HG03457 (cell line): ENCODE measurements around the gene SPOCK1.

Experiments used
- ATAC-seq: cut with Tn5 transposase; IDR thresholded peaks from one replicate; pipeline ENCODE4 v1.9.1; 2021; ENCODE audit warnings: moderate number of reproducible peaks; ENCODE audit not compliant: unreplicated experiment

The SPOCK1 gene

GRCh38 chr5:137496919-137497318, 2.2 kb downstream of the SPOCK1 start:
- ATAC-seq, result no peak

- ATAC-seq, result no peak
Measured at GRCh38 chr5:137492331-137492730, 6.8 kb downstream of the SPOCK1 start.

GRCh38 chr5:137491121-137491520, 8.0 kb downstream of the SPOCK1 start:
- ATAC-seq, result no peak

DNA sequence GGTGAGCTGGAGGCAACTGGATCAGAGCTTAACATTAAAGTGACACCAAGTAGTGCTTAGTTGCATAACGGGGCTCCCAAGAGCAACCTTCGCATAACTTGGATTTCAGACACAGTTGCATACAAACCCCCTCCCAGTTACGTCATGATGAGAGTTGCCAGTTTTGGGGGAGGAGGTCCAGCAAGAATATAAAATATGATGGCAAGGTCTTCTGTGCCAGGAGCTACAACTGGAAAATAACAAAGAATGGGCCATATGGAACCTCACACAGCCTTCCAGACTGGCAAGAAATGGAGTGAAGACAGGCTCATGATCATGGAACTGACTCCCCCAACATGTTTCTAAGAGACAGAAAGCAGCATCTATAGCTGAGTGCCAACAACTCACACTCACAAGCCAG, 8.5 kb downstream of the SPOCK1 start:
- ATAC-seq, result no peak

DNA sequence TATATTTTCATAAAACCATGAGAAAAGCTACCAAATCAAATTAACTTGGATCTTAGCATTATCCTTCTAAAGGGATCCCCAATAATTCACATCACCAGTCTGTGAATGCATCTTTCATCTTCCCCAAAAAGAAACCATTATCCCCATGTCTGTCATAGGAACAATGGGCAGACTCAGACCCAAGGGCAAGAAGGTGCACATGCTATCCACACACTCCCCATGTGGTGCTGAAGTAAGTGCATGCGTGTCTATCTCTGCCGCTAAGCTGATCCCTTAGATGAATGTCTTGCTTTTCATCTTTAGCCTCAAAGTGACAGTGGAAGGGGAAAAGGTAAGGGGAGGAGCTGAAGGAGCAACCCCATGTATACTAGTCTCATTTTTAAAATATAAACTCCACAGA, 10.2 kb downstream of the SPOCK1 start:
- no peak for ATAC-seq

DNA sequence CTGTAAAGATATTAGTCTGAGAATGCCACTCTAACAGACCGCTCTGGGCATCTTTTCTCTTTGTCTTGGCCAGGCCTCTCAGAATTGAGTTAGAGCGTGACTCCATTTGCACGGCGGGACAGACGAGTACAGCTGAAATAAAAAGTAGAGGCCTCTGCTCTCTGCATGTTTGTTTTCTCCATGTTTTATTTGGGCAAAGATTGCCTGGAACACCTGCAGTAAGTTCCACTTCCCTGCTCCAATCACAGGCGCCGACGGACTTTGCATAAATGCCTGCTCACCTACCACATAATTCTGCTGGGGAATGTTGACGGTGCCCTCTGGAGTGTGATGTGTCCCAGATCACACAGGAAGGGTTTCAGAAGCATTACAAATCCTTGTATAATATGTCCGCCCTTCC, 10.6 kb downstream of the SPOCK1 start:
- ATAC-seq, result no peak

DNA sequence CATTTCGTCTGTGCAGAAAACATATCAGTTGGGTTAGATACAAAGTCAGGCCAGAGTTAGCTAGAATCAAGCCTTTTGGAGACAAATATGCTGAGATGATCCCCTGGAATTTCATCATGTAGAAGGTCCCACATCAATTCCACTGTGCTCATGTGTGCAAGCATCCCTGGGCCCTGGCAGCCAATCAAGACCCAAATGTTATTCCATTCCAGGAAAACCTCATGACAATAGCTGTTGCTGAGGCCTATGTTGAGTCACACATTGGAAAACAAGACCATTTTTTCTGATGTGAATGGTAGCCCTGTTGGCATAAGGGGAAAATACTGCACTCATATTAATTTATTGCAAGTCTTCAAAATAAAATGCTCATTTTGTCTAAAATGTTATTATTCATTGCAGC, 11.5 kb downstream of the SPOCK1 start:
- ATAC-seq, result no peak

DNA sequence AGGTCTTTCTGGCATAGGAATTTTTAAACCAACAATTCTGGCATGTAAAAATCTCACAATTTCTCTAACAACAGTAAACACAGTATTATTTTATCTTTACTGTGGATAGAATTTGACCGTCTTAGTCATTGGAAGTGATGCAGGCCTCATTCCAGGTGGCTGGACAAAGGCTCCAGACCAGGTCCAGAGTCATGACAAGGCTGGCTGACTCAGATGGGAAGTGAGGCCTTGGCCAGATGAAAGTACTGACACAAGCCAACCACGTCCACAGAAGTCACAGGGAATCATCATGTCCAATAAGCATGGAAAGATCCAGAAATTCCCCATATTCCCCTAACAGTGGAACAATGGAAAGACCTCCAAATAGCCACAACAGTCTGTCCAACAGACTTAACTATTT, 12.4 kb downstream of the SPOCK1 start:
- ATAC-seq, result no peak

GRCh38 chr5:137481596-137481995, 17.5 kb downstream of the SPOCK1 start:
- ATAC-seq, result no peak

GRCh38 chr5:137478043-137478442, 21.1 kb downstream of the SPOCK1 start:
- ATAC-seq, result no peak

DNA sequence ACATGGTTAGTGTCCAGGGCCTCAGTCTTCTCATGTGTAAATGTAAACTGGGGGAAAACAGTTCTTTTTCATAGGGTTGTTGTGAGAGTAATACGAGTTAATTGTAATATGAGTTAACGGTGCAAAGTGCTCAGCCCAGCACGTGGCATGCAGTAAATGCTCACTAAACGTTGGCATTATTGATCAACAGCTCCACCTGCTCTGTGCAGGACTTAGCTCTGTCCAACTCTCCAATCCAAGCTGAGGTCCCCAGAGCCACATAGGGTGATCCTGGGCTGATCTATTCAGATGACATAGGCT, 28.3 kb downstream of the SPOCK1 start:
- no peak for ATAC-seq

- no peak for ATAC-seq
Measured at GRCh38 chr5:137470111-137470920, 28.8 kb downstream of the SPOCK1 start.

DNA sequence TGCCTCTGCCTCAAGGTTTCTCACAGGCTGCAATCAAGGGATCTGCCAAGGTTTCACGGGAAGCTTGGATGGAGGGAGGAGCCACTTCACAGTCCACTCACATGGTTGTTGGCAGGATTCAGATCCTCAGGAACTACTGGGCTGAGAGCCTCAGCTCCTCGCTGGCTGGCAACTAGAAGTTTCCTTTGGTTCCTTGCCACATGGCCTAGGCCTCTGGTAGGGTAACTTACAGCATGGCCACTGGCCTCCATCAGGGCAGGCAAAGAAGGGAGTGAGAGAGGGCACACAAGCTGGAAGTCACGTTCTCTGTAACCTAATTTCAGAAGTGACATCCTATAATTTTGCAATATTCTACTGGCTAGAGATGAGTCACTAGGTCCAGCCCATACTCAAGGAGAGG, 32.2 kb downstream of the SPOCK1 start:
- ATAC-seq, result no peak

DNA sequence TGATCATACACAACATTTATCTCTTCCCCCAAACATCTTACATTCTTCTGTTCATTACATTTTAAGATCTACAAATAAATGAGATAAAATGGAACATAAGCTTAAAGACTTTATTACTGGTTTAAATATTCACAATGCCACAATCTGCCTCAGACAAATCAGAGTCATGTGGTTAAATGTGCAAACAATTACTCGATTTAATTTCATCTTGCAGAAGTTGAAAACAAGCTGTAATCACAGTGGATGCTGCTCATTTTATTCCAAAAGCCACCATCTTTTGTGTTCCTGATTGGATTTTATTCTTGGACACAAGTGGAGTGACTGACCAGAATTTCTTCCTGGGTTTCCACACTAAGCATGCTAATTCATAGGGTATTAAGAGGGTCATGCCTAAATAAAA, 33.2 kb downstream of the SPOCK1 start:
- no peak for ATAC-seq

- ATAC-seq, result no peak
Measured at GRCh38 chr5:137462816-137463520, 36.2 kb downstream of the SPOCK1 start.

DNA sequence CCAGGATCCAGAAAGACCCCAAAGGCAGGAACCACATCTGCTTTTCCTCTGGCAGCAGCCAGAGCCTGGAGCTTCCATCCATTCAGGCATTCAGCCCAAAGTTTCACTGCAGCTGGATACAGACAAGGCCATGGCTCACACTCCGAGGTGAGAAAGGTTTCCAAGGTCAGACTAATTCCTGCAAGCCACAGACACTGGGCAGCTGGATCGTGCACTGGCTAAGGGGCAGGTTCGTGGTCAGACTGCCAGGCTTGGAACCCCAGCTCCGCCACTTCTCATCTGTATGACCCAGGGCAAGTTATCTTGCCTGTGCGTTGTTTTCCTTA, 36.9 kb downstream of the SPOCK1 start:
- no peak for ATAC-seq

DNA sequence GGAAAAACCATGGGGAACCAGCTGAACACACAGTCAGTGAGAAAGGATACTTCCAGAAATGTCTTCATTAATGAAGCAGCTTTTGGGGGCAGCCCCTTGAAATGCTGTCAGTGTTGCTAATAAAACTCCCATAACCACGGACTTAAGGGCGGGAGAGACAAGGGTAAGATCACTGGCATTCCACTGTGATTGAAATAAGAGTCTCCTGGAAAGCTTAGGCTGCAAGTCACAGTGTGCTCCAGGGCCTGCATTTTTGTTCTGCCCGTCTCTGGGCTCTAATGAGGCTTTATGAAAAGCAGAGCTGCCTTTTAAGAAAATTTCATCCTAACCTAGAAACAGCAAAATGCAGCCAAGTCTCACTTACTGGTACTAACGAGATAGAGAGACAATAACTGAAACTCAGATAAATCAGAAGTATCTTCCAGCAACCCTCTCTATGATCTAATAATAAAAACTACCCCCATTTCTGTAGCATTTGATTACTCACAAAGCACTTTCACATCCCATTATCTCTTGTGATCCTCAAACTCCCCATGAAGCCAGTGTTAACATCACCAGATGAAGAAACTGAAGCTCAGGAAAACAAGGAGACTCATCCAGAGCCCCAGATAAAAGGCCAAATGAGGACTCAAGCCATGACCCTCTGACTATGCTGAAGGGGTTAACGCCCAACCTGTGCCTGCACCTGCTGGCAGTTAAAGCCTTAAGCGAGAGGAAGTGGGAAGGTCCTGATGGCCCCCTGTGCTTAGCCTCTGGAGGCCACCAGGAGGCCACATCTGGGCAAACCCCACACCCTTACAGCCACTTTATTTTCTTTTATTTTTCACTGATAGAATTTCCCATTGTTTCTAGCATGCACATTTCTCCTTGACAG, 37.5 kb downstream of the SPOCK1 start:
- no peak for ATAC-seq

DNA sequence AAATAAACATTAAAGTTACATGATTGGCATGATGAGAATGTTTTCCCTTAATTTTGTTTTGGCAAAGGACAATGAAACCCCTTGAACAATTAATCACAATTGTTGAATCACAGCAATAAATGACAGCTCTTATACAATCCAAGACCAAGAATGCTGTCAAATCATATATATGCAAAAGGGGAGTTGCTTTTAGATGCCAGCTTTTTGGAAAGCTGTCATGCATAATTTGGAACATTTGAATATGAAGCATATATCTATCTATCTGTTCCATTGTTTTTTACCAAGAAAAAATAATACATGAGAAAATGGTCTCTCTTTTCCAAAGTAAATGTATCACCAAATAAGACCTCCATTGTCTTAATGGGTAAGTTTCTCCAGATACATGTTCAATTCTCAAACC, 44.5 kb downstream of the SPOCK1 start:
- ATAC-seq, result no peak

GRCh38 chr5:137453483-137454080, 45.5 kb downstream of the SPOCK1 start:
- ATAC-seq, result no peak

DNA sequence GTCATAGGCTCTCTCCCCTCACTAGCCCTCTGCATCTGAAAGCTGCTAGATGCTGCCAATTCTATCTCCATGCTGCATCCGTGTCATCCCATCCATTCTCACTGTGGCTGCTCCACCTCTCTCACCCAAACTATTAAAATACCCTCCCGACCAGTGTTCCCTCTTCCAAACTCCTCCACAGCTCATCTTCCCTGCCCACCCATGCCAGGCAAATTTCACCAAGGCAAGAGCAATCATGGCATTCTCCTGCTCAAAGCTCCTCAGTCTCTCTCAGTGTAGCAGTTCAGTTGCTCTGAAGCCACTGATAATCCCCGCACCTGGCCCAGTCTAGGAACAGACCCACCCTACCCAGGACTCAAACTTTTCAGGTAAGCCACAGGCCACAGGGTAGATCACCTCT, 48.4 kb downstream of the SPOCK1 start:
- ATAC-seq, result no peak

GRCh38 chr5:137448868-137449267, 50.3 kb downstream of the SPOCK1 start:
- no peak for ATAC-seq

DNA sequence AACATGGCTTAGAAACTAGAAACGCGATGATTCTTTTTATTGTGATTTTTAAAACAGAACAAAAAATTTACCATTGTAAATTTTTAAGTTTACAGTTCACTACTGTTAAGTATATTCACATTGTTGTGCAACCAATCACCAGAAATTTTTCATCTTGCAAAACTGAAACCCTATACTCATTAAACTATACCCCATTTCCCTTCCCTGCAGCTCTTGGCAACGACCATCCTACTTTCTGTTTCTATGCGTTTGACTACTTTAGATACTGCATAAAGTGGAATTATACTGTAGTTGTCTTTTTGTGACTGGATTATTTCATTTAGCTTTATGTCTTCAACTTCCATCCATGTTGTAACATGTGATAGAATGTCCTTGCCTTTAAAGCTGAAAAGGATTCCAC, 52.5 kb downstream of the SPOCK1 start:
- no peak for ATAC-seq
